Peyer's patch (tissue), 4 donors: Measurements from ENCODE around the gene CCDC28B. TPM values are rescaled to one million over a fixed set of nuclear protein-coding genes. Genes with fewer than 3 reads are reported as not detected.

Source experiments
- DNase-seq, 3 donors: peaks; one replicate each; pipeline ENCODE4 v3.0.0-alpha.2; 2017 to 2019
- H3K27ac ChIP-seq, 4 donors: fragments of 200-600 bp; sonication (generic); one replicate each; pipeline ENCODE4 v1.5.1; 2016 to 2019
- H3K27me3 ChIP-seq, 2 donors: fragments of 200-600 bp; sonication (generic); one replicate each; pipeline ENCODE4 v1.5.1; 2019
- H3K36me3 ChIP-seq, 3 donors: fragments of 200-600 bp; sonication (generic); one replicate each; pipeline ENCODE4 v1.5.1; 2016 to 2019
- H3K4me1 ChIP-seq, 4 donors: fragments of 200-600 bp; sonication (generic); one replicate each; pipeline ENCODE4 v1.5.1; 2016 to 2019
- H3K4me3 ChIP-seq, 4 donors: fragments of 200-600 bp; sonication (generic); 1 replicate in 3 of 4; 2 replicates in 1 of 4; pipeline ENCODE4 v1.5.1; 2016 to 2019; ENCODE audit warnings: mild to moderate bottlenecking in 1 of 4
- H3K9me3 ChIP-seq, 4 donors: fragments of 200-600 bp; sonication (generic); one replicate each; pipeline ENCODE4 v1.5.1; 2016 to 2019; ENCODE audit warnings: mild to moderate bottlenecking in 1 of 4
- CTCF ChIP-seq, 6 experiments: fragments of 450-650 bp in 4 of 6; fragments of 200-600 bp in 2 of 6; sonication (generic) in 1 of 6; IDR thresholded peaks; one replicate each; pipeline ENCODE4 v1.5.1; 2017 to 2019; ENCODE audit warnings: antibody characterized with exemption in 6 of 6, mild to moderate bottlenecking in 3 of 6, moderate library complexity in 1 of 6
- POLR2A ChIP-seq, 2 donors: fragments of 450-650 bp; IDR thresholded peaks; one replicate each; pipeline ENCODE4 v1.5.1; 2017; ENCODE audit warnings: antibody characterized with exemption in 2 of 2, mild to moderate bottlenecking in 2 of 2, moderate library complexity in 2 of 2
- total RNA-seq, 4 donors: library from RNA; depleted of rRNA; stranded (reverse); fragments of >200 nt; gene quantifications; one replicate each; pipeline ENCODE4 v1.1.0, GENCODE V29; 2016

Gene CCDC28B
- total RNA-seq, 4 donors from 2014 or later, result 1.1 to 2.4 TPM; not detected in 2

GRCh38 chr1:32208469-32208868, 8.1 kb downstream of the CCDC28B start:
- peaks cover 0 to 26% (median 10%) of the 10 kb centered on the region in 4 donors for H3K4me1 ChIP-seq
- no peak for DNase-seq
- TF ChIP-seq CTCF (IDR thresholded peaks at IDR 0.05) (no peak), POLR2A (IDR thresholded peaks at IDR 0.05) (no peak)
- H3K36me3 ChIP-seq, result no peaks in the 10 kb centered on the region
- H3K9me3 ChIP-seq, result no peaks in the 10 kb centered on the region
- H3K27ac ChIP-seq, result peak overlapping the region in 3 of 4 donors; percentile 1 to 85 (median 69)
- H3K4me3 ChIP-seq, result no peak overlapping the region
- no peaks in the 10 kb centered on the region for H3K27me3 ChIP-seq

GRCh38 chr1:32208891-32209328, 8.5 kb downstream of the CCDC28B start, which contains the start of gene DCDC2B:
DCDC2B (plus strand) TSS chr1:32209089; CDS start chr1:32209094, 5 bp downstream.
- peak within 1 kb of the TSS in 3 of 4 donors; percentile 10 to 85 (median 69) for H3K27ac ChIP-seq
- TF ChIP-seq POLR2A (IDR thresholded peaks at IDR 0.05) (no peak), CTCF (IDR thresholded peaks at IDR 0.05) (no peak)
- H3K36me3 ChIP-seq, result no peaks in the 10 kb centered on the region
- DNase-seq, result peak in 2 of 3 donors; percentile 90 to 92
- H3K4me3 ChIP-seq, result no peak within 1 kb of the TSS
- no peaks in the 10 kb centered on the region for H3K27me3 ChIP-seq
- H3K9me3 ChIP-seq, result no peaks in the 10 kb centered on the region
- H3K4me1 ChIP-seq, result peaks cover 0 to 26% (median 10%) of the 10 kb centered on the region in 4 donors

GRCh38 chr1:32215629-32216480, 15.5 kb downstream of the CCDC28B start:
- Histone ChIP-seq H3K27me3 (no peaks in the 10 kb centered on the region), H3K27ac (peak overlapping the region in 3 of 4 donors; percentile 47 to 68 (median 57)), H3K4me1 (peaks cover 0 to 16% (median 0%) of the 10 kb centered on the region in 4 donors), H3K9me3 (no peaks in the 10 kb centered on the region), H3K4me3 (no peak overlapping the region), H3K36me3 (peaks cover 0 to 18% (median 0%) of the 10 kb centered on the region in 3 donors)
- DNase-seq, result peak; percentile 54 to 84 (median 71)
- TF ChIP-seq CTCF (IDR thresholded peaks at IDR 0.05) (peak; percentile 56 to 84 (median 72)), POLR2A (IDR thresholded peaks at IDR 0.05) (no peak)

GRCh38 chr1:32216566-32216965, 16.2 kb downstream of the CCDC28B start:
- TF ChIP-seq POLR2A (IDR thresholded peaks at IDR 0.05), result no peak
- no peak for TF ChIP-seq CTCF (IDR thresholded peaks at IDR 0.05)
- Histone ChIP-seq H3K36me3 (peaks cover 0 to 18% (median 0%) of the 10 kb centered on the region in 3 donors), H3K27ac (peak overlapping the region in 3 of 4 donors; percentile 28 to 68 (median 46)), H3K4me1 (peaks cover 0 to 23% (median 0%) of the 10 kb centered on the region in 4 donors), H3K4me3 (no peak overlapping the region), H3K9me3 (no peaks in the 10 kb centered on the region), H3K27me3 (no peaks in the 10 kb centered on the region)
- no peak for DNase-seq

- Histone ChIP-seq H3K27ac (no peak overlapping the region), H3K27me3 (no peaks in the 10 kb centered on the region), H3K36me3 (peaks cover 0 to 23% (median 0%) of the 10 kb centered on the region in 3 donors), H3K4me3 (no peak overlapping the region), H3K9me3 (no peaks in the 10 kb centered on the region), H3K4me1 (peaks cover 0 to 36% (median 12%) of the 10 kb centered on the region in 4 donors)
- no peak for TF ChIP-seq POLR2A (IDR thresholded peaks at IDR 0.05)
- TF ChIP-seq CTCF (IDR thresholded peaks at IDR 0.05), result no peak
- no peak for DNase-seq
These were observed 18.6 kb downstream of the CCDC28B start for GRCh38 chr1:32219022-32219421.
